GM21529 (cell line): Measurements from ENCODE around the gene MPHOSPH9.

Source experiments
- ATAC-seq: cut with Tn5 transposase; IDR thresholded peaks from one replicate; pipeline ENCODE4 v1.9.1; 2021; ENCODE audit not compliant: unreplicated experiment

The MPHOSPH9 gene, protein sequence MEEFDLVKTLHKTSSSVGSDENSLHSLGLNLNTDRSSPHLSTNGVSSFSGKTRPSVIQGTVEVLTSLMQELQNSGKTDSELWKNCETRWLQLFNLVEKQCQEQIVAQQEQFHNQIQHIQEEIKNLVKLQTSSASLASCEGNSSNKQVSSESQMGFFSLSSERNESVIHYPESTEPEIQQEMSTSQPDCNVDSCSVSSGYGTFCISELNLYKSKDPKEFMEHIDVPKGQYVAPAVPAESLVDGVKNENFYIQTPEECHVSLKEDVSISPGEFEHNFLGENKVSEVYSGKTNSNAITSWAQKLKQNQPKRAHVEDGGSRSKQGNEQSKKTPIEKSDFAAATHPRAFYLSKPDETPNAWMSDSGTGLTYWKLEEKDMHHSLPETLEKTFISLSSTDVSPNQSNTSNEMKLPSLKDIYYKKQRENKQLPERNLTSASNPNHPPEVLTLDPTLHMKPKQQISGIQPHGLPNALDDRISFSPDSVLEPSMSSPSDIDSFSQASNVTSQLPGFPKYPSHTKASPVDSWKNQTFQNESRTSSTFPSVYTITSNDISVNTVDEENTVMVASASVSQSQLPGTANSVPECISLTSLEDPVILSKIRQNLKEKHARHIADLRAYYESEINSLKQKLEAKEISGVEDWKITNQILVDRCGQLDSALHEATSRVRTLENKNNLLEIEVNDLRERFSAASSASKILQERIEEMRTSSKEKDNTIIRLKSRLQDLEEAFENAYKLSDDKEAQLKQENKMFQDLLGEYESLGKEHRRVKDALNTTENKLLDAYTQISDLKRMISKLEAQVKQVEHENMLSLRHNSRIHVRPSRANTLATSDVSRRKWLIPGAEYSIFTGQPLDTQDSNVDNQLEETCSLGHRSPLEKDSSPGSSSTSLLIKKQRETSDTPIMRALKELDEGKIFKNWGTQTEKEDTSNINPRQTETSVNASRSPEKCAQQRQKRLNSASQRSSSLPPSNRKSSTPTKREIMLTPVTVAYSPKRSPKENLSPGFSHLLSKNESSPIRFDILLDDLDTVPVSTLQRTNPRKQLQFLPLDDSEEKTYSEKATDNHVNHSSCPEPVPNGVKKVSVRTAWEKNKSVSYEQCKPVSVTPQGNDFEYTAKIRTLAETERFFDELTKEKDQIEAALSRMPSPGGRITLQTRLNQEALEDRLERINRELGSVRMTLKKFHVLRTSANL

DNA sequence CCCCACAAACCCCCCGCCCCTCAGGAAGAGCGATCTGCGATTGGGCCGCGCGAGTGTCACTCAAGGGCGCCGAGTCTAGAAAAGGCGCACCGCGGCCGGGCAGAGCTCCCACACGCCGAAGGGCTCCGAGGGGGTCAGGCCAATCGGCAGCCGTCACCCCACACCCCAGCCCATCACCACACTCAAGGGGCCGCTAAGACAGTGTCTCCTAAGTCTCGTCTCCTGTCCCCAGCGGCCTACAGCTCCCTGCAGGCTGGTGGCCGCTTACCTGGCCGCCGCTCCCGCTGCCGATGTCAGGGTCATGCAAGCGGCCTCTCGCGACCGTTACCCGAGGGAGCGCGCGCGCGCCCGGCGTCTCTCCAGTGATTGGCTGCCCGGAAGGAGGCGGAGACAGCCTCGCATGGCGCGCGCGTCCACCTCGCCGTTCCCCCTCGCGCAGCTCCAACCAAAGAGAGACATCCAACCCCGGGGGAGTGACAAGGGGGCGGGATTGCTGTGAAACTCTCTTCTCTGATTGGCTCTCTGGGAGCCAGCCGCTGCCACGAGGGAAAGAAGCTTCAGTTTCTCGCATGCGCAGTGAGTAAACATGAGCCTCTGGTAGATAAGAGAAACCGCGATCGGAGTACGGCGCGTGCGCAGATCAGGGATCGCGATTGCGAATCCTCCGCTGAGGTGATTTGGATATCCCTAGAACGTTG lies at the start of gene MPHOSPH9, which contains the start of gene MTRFR:
Gene MPHOSPH9 (minus strand): TSS at position 335 of the 698 bp plus-strand sequence. CDS start 2,777 bp downstream, outside the sequence.
Gene MTRFR (plus strand): TSS at position 630 of the 698 bp plus-strand sequence. CDS start 20,239 bp downstream, outside the sequence.
- ATAC-seq: peak; percentile 83

GRCh38 chr12:123282111-123282510 lies 49.2 kb upstream of the MPHOSPH9 start:
- no peak for ATAC-seq

DNA sequence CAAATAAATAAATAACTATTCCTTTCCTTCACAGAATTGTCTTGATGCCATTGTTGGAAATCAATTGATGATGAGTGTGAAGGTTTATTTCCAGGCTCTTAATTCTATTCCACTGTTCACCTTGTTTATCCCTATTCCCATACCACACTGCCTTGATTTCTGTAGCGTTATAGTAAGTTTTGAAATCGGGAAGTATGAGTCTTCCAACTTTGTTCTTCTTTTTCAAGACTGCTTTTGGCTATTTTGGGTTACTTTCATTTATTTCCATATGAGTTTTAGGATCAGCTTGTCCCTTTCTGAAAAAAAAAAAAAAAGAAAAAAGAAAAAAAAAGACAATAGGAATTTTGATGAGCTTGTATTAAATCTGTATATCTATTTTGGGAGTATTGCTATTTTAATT lies 48.0 kb upstream of the MPHOSPH9 start:
- no peak for ATAC-seq

DNA sequence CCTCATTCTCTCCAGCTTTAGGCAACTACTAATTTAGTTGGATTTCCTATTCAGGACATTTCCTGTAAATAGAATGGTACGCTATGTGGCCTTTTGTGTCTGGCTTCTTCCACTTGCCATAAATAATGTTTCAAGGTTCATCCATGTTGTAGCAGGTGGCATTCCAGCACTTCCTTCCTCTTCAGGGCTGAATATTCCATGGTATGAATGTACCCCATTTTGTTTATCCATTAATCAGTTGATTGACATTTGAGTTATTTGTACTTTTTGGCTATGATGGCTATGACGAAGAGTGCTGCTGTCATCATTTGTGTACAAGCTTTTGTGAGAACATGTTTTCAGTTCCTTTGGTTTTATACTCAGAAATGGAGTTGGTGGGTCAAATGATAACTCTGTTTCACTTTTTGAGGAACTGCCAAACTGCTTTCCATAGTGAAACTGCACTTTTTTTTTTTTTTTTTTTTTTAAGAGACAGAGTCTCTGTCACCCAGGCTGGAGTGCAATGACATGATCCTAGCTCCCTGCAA lies 45.2 kb upstream of the MPHOSPH9 start:
- ATAC-seq: peak; percentile 90

GRCh38 chr12:123273166-123273565 lies 40.2 kb upstream of the MPHOSPH9 start:
- ATAC-seq: no peak

GRCh38 chr12:123271001-123271668 lies 38.2 kb upstream of the MPHOSPH9 start:
- ATAC-seq: peak; percentile 63

DNA sequence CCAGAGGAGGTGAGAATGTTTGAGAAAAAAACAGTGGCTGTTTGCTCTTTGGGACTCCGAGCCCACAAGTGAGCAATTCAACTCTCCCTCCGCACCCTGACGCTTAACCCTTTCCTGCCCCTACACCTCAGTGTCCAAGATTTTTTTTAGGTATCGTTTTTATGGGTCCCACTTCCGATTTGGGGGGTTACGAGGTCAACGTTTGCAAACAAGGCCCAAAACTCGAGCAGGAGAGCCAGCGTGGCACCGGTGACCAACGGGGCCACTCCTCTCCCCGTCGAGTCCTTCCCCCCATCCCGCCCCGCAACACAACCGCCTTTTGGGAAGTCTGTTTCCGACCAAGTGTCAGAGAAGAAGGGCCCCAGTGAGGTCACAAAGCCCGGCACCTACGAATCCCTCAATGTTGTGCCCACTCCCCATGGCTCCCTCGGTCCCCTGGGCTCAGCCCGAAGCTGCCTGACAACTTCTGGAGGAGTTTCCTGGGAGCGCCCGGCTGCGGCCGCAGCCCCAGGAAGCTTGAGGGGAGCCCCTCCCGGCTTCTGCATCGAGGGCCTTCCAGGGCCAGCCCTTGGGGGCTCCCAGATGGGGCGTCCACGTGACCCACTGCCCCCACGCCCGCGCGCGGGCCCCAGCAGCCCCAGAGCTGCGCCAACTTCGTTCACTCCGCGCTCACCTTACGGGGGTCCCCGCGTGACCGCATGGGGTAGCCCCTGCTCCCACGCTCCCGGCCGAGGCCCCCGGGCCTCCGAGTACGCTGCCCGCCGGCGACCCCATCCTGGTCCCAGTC lies 37.5 kb upstream of the MPHOSPH9 start:
- peak; percentile 5 for ATAC-seq

GRCh38 chr12:123269896-123270213 lies 36.9 kb upstream of the MPHOSPH9 start:
- no peak for ATAC-seq

GRCh38 chr12:123269395-123269892 lies 36.5 kb upstream of the MPHOSPH9 start:
- no peak for ATAC-seq

- no peak for ATAC-seq
Measured at GRCh38 chr12:123268850-123269249, 35.9 kb upstream of the MPHOSPH9 start.

GRCh38 chr12:123267991-123268843 lies 35.3 kb upstream of the MPHOSPH9 start:
- ATAC-seq: no peak

DNA sequence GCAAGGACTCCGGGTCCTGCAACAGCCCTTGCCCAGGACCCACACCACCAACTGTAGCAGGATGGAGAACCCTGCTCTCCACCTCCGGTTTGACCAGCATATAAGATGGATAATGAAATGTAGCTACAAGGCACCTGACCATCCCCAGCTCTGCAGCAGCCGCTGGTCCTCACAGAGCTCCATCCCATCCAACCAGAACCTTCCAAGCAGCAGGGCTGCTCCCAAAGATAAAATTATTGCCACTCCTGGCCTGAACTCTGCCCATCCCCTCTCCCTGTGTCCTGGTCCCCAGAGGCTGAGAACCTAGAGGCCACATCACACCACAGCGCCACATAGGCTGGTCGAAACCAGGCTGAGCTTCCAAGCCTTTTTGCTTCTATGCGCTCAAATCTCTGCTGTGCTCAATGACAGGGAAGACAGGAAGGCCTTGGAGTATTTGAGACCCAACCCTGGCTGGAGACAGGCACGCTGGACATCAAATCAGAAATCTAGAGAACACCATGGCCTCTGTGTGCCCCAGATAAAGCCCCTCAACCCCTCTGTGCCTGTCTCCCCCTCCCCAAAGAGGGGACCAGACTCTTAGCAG lies 34.5 kb upstream of the MPHOSPH9 start:
- ATAC-seq: no peak

GRCh38 chr12:123266679-123267277 lies 33.8 kb upstream of the MPHOSPH9 start:
- no peak for ATAC-seq

DNA sequence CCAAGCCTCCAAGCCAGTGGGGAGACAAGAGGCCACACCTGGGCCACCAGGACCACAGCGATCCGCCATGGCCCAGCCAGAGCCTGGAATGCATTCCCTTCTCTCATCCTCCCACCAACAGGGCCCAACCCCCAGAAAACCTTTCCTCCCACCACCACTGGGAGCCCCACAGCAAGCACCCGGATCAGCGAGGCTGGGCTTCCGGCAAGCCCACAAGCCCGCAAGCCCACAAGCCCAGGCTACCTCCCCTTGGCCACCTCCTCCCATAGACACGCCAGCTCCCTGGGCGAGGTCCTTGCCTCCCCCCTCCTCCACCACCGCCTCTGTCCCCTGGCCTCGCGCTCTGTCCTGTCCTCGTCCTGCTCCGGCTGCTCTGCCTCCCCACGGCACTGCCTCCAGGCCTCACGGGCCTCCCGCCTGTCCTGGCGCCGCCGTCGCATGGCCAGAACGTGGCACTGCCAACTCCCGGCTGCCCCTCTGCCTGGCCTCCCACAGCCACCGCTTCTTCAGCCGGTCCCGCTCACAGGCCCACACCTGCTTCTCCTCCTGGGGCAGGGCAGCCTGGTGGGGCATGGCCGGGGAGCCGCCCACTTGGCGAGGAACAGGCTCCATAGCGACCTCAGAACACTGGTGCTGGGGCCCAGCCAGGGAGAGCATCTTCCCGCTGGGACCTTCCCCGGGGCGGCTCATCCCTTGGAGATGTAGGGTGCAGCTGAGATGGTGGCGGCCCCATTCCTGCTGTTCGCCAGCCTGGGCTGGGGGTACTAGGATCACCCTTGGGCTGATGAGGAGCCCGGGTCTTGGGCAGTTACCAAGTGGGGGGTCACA lies 33.1 kb upstream of the MPHOSPH9 start:
- no peak for ATAC-seq

DNA sequence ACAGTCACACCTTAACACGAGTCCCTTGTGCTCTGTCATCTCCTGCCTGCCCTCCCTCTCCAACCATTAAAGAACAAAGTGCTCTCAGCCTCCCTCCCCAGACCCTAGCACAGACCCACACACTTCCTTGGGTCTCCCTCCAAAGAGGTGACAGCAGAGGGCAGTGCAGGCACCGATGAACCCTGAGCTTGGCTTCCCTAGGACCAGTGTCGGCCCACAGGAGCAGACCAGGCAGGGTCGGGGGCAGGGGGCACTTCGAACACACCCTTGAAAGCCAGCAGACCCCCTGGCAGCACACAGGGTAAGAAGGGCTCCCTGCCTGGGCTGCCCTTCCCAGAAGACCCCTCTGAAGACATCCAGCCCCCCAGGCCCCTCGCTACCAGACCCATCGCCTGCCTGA lies 31.7 kb upstream of the MPHOSPH9 start:
- ATAC-seq: no peak

GRCh38 chr12:123263196-123263817 lies 30.4 kb upstream of the MPHOSPH9 start:
- no peak for ATAC-seq
